SK-N-SH (cell line): ENCODE measurements around the gene SFRP5. TPM values are rescaled to one million over a fixed set of nuclear protein-coding genes. Genes with fewer than 3 reads are reported as not detected.

Source experiments
- CTCF ChIA-PET: fragments of 300-600, 350-600 bp; formaldehyde crosslinking; extraction: SDS; loops from one replicate; lab custom pipeline; 2021; lab: Yijun Ruan, JAX
- POLR2A ChIA-PET: fragments of 350-600 bp; sonication (Branson Sonifier 250); formaldehyde crosslinking; extraction: SDS; loops from one replicate; lab custom pipeline; 2020; ENCODE audit warnings: antibody characterized with exemption, inconsistent platforms; lab: Yijun Ruan, JAX
- DNase-seq: peaks from one replicate; pipeline ENCODE4 v3.0.0; 2012
- H2AFZ ChIP-seq: fragments of 200-600 bp; sonication (generic); 2 replicates; pipeline ENCODE4 v1.8.1; 2016; ENCODE audit warnings: antibody characterized with exemption, mild to moderate bottlenecking, low read depth
- H3F3A ChIP-seq: fragments of 200-600 bp; sonication (generic); replicated peaks from 2 replicates; pipeline ENCODE3; 2016; ENCODE audit warnings: antibody characterized with exemption, mild to moderate bottlenecking; ENCODE audit not compliant: insufficient read depth
- H3K27ac ChIP-seq, 2 experiments: fragments of 200-500 bp in 1 of 2; fragments of 200-600 bp in 1 of 2; sonication (Bioruptor generic) in 1 of 2; sonication (generic), shearing (Covaris generic) in 1 of 2; 2 replicates each; pipeline versions ENCODE4 v1.5.1 to v1.6.1; 2014 to 2016; ENCODE audit warnings: low read depth in 2 of 2, inconsistent platforms in 1 of 2, low read length in 1 of 2, mild to moderate bottlenecking in 1 of 2, mixed read lengths in 1 of 2
- H3K27me3 ChIP-seq: fragments of 200-600 bp; sonication (generic), shearing (Covaris generic); 2 replicates; pipeline ENCODE4 v1.6.1; 2016; ENCODE audit warnings: mixed run types; ENCODE audit not compliant: insufficient read depth
- H3K36me3 ChIP-seq, 2 experiments: fragments of 200-500 bp in 1 of 2; fragments of 200-600 bp in 1 of 2; sonication (Bioruptor generic) in 1 of 2; sonication (generic) in 1 of 2; replicated peaks in 1 of 2; 2 replicates each; pipeline versions ENCODE3 to v1.5.1; 2014 to 2016; ENCODE audit warnings: low read length in 1 of 2, mild to moderate bottlenecking in 1 of 2; ENCODE audit not compliant: insufficient read depth in 2 of 2, control insufficient read depth in 1 of 2
- H3K4me1 ChIP-seq, 2 experiments: fragments of 200-500 bp in 1 of 2; fragments of 200-600 bp in 1 of 2; sonication (Bioruptor generic) in 1 of 2; sonication (generic), shearing (Covaris generic) in 1 of 2; 2 replicates each; pipeline versions ENCODE4 v1.5.1 to v1.6.1; 2014 to 2016; ENCODE audit warnings: low read depth in 1 of 2, low read length in 1 of 2, mixed run types in 1 of 2; ENCODE audit not compliant: insufficient read depth in 2 of 2, control insufficient read depth in 1 of 2
- H3K4me2 ChIP-seq: fragments of 200-600 bp; sonication (generic), shearing (Covaris generic); 2 replicates; pipeline ENCODE4 v1.6.1; 2017; ENCODE audit warnings: mixed run types
- H3K4me3 ChIP-seq, 2 experiments: fragments of 200-500 bp in 1 of 2; fragments of 200-600 bp in 1 of 2; sonication (Bioruptor generic) in 1 of 2; sonication (generic), shearing (Covaris generic) in 1 of 2; 2 replicates each; pipeline versions ENCODE4 v1.5.1 to v1.8.1; 2014 to 2016; ENCODE audit warnings: low read depth in 2 of 2, inconsistent platforms in 1 of 2, low read length in 1 of 2, mild to moderate bottlenecking in 1 of 2, mixed read lengths in 1 of 2, moderate library complexity in 1 of 2
- H3K79me2 ChIP-seq: fragments of 200-600 bp; sonication (generic); 2 replicates; pipeline ENCODE4 v1.8.1; 2017; ENCODE audit warnings: mild to moderate bottlenecking; ENCODE audit not compliant: insufficient read depth
- H3K9ac ChIP-seq: fragments of 200-600 bp; sonication (generic); 2 replicates; pipeline ENCODE4 v1.6.1; 2017; ENCODE audit warnings: mixed run types
- H3K9me2 ChIP-seq: fragments of 200-600 bp; sonication (generic); 2 replicates; pipeline ENCODE4 v1.6.1; 2017; ENCODE audit warnings: mixed run types
- H3K9me3 ChIP-seq: fragments of 200-600 bp; sonication (generic); 2 replicates; pipeline ENCODE4 v1.6.1; 2017; ENCODE audit warnings: mixed run types, mild to moderate bottlenecking, moderate library complexity
- H4K20me1 ChIP-seq: fragments of 200-600 bp; sonication (generic); 2 replicates; pipeline ENCODE4 v1.6.1; 2017; ENCODE audit warnings: mild to moderate bottlenecking, mixed run types; ENCODE audit not compliant: insufficient read depth
- CHD2 ChIP-seq: fragments of 150-350 bp; IDR thresholded peaks from 2 replicates; pipeline ENCODE4 v1.6.1; 2018; ENCODE audit warnings: low read length; ENCODE audit not compliant: partially characterized antibody
- CTCF ChIP-seq: fragments of 200-600 bp; sonication (generic); IDR thresholded peaks from 2 replicates; pipeline ENCODE4 v1.6.1; 2017; ENCODE audit warnings: antibody characterized with exemption, mild to moderate bottlenecking, moderate library complexity
- ELF1 ChIP-seq: IDR thresholded peaks from 2 replicates; pipeline ENCODE4 v1.4.0; 2012
- EP300 ChIP-seq, 2 experiments: IDR thresholded peaks; 2 replicates each; pipeline versions ENCODE4 v1.4.0 to v1.6.1; 2012; ENCODE audit warnings: borderline replicate concordance in 1 of 2, low read depth in 1 of 2, low read length in 1 of 2
- EZH2phosphoT487 ChIP-seq: fragments of 200-600 bp; sonication (generic); IDR thresholded peaks from 2 replicates; pipeline ENCODE4 v1.6.1; 2017; ENCODE audit warnings: low read depth, mixed run types, mild to moderate bottlenecking, antibody characterized with exemption, moderate library complexity, borderline replicate concordance
- FOSL2 ChIP-seq: IDR thresholded peaks from 2 replicates; pipeline ENCODE4 v1.4.0; 2012; ENCODE audit warnings: low read depth, mild to moderate bottlenecking, moderate library complexity, borderline replicate concordance
- FOXJ3 ChIP-seq: sonication (generic); formaldehyde crosslinking; IDR thresholded peaks from 2 replicates; pipeline ENCODE4 v1.5.1; 2020; ENCODE audit warnings: mild to moderate bottlenecking, missing genetic modification reagents
- GATA2 ChIP-seq: sonication (generic); formaldehyde crosslinking; IDR thresholded peaks from 2 replicates; pipeline ENCODE4 v1.5.0; 2020; ENCODE audit warnings: mild to moderate bottlenecking, missing genetic modification reagents
- JUND ChIP-seq: IDR thresholded peaks from 2 replicates; pipeline ENCODE4 v1.4.0; 2012
- MAX ChIP-seq: IDR thresholded peaks from 2 replicates; pipeline ENCODE4 v1.4.0; 2012; ENCODE audit warnings: low read depth
- MEF2A ChIP-seq: IDR thresholded peaks from 2 replicates; pipeline ENCODE4 v1.4.0; 2012; ENCODE audit warnings: low read depth, borderline replicate concordance
- MXI1 ChIP-seq: IDR thresholded peaks from 2 replicates; pipeline ENCODE4 v1.6.1; 2012; ENCODE audit warnings: mild to moderate bottlenecking, low read depth, low read length, improper control_type of control experiment
- RAD21 ChIP-seq: IDR thresholded peaks from 2 replicates; pipeline ENCODE4 v1.6.1; 2012; ENCODE audit warnings: mild to moderate bottlenecking, low read length
- RFX5 ChIP-seq: IDR thresholded peaks from 2 replicates; pipeline ENCODE4 v1.6.1; 2012; ENCODE audit warnings: mild to moderate bottlenecking, improper control_type of control experiment, low read length
- RXRA ChIP-seq: IDR thresholded peaks from 2 replicates; pipeline ENCODE4 v1.4.0; 2012; ENCODE audit warnings: low read depth, mild to moderate bottlenecking, borderline replicate concordance
- SMC3 ChIP-seq: IDR thresholded peaks from 2 replicates; pipeline ENCODE4 v1.6.1; 2012; ENCODE audit warnings: low read depth, low read length, improper control_type of control experiment
- TAF1 ChIP-seq: IDR thresholded peaks from 2 replicates; pipeline ENCODE4 v1.6.1; 2012; ENCODE audit warnings: low read depth, mild to moderate bottlenecking, low read length, moderate library complexity, borderline replicate concordance
- TCF12 ChIP-seq: IDR thresholded peaks from 2 replicates; pipeline ENCODE4 v1.4.0; 2012
- USF1 ChIP-seq: IDR thresholded peaks from 2 replicates; pipeline ENCODE4 v1.4.0; 2012; ENCODE audit warnings: low read depth, borderline replicate concordance
- YY1 ChIP-seq: IDR thresholded peaks from 2 replicates; pipeline ENCODE4 v1.4.0; 2012; ENCODE audit warnings: low read depth, mild to moderate bottlenecking
- ZBTB33 ChIP-seq: IDR thresholded peaks from 2 replicates; pipeline ENCODE4 v1.4.0; 2012; ENCODE audit warnings: low read depth, borderline replicate concordance
- WGBS: methylation state at CpG from one replicate; pipeline ENCODE4 v1.1.6; 2017; ENCODE audit warnings: low lambda C conversion rate; 5-methylcytosine and 5-hydroxymethylcytosine counted together
- polyA plus RNA-seq, 3 experiments: library from polyadenylated mRNA; depleted of rRNA; stranded (reverse); fragments of >200 nt; gene quantifications; 2 replicates each; pipeline ENCODE4 v1.2.3, GENCODE V29; 2012

Gene SFRP5
- polyA plus RNA-seq, 1 of the 3 experiments (the other 2 are of a cell fraction): not detected

- H3K9me3 ChIP-seq: no peaks in the 10 kb centered on the region
- H3K79me2 ChIP-seq: no peaks in the 10 kb centered on the region
- 31% methylated on average over 6 of the region's 13 CpGs for WGBS
- peak; percentile 84 for DNase-seq
- no peaks in the 10 kb centered on the region for H3K9me2 ChIP-seq
- no peak overlapping the region for H2AFZ ChIP-seq
- peak overlapping the region in 1 of 2 experiments; percentile 3; a peak in 1 of 4 replicates for H3K4me3 ChIP-seq
- no peak for TF ChIP-seq RXRA
- TF ChIP-seq CHD2: no peak
- TF ChIP-seq USF1: no peak
- no peak for TF ChIP-seq GATA2 (CRISPR knock-in tag)
- peak; percentile 82 for TF ChIP-seq RAD21
- TF ChIP-seq TCF12: no peak
- TF ChIP-seq JUND: no peak
- TF ChIP-seq TAF1: no peak
- no peak for TF ChIP-seq EZH2phosphoT487
- TF ChIP-seq CTCF: peak; percentile 91
- TF ChIP-seq RFX5: no peak
- TF ChIP-seq MEF2A: no peak
- peak; percentile 82 for TF ChIP-seq SMC3
- H3F3A ChIP-seq: no peaks in the 10 kb centered on the region
- no peak overlapping the region for H3K27ac ChIP-seq
- no peaks in the 10 kb centered on the region for H3K36me3 ChIP-seq
- H4K20me1 ChIP-seq: no peaks in the 10 kb centered on the region
- no peak overlapping the region for H3K9ac ChIP-seq
- H3K4me1 ChIP-seq: peaks cover 0 to 29% of the 10 kb centered on the region in 2 experiments; a peak in 1 of 4 replicates
- H3K27me3 ChIP-seq: no peaks in the 10 kb centered on the region
- CTCF ChIA-PET: interaction anchor here (0.6 to 14.3 kb wide), 62 partner anchors 9 to 1888 kb away, joined by 3 to 277 read pairs (median 6); partner anchors contain the start of genes GOLGA7B and SFRP5
- POLR2A ChIA-PET: interaction anchor here (0.8 to 0.9 kb wide), 2 partner anchors 57 to 77 kb away, joined by 4 to 5 read pairs; partner anchors contain the start of gene GOLGA7B
- no peak overlapping the region for H3K4me2 ChIP-seq
Measured at GRCh38 chr10:97791824-97792721, 20.3 kb upstream of the SFRP5 start.

GRCh38 chr10:97789770-97790397 is 18.1 kb upstream of the SFRP5 start:
- no peaks in the 10 kb centered on the region for H3K27me3 ChIP-seq
- CTCF ChIA-PET: interaction anchor here (1.2 to 14.3 kb wide), 6 partner anchors 10 to 81 kb away, joined by 5 to 277 read pairs (median 46); no protein-coding TSS in a partner anchor
- POLR2A ChIA-PET: no interaction called here
- no peak overlapping the region for H3K4me2 ChIP-seq
- DNase-seq: no peak
- 44% methylated on average over 5 of the region's 6 CpGs for WGBS
- no peak overlapping the region for H3K27ac ChIP-seq
- H2AFZ ChIP-seq: no peak overlapping the region
- no peaks in the 10 kb centered on the region for H3K9me2 ChIP-seq
- H3K9ac ChIP-seq: no peak overlapping the region
- no peaks in the 10 kb centered on the region for H3K9me3 ChIP-seq
- H4K20me1 ChIP-seq: no peaks in the 10 kb centered on the region
- H3K4me1 ChIP-seq: peaks cover 0 to 29% of the 10 kb centered on the region in 2 experiments; a peak in 1 of 4 replicates
- no peaks in the 10 kb centered on the region for H3F3A ChIP-seq
- H3K79me2 ChIP-seq: no peaks in the 10 kb centered on the region
- H3K4me3 ChIP-seq: no peak overlapping the region
- no peaks in the 10 kb centered on the region for H3K36me3 ChIP-seq
- TF ChIP-seq MEF2A (no peak), MAX (no peak), FOXJ3 (CRISPR knock-in tag) (no peak), ZBTB33 (no peak), FOSL2 (no peak), CHD2 (no peak), YY1 (no peak), TCF12 (no peak), EP300 (IDR thresholded peaks at IDR 0.05; ENCODE audit: borderline replicate concordance in 1 of 2, low read depth in 1 of 2, low read length in 1 of 2) (no peak), ELF1 (no peak), GATA2 (CRISPR knock-in tag) (no peak), MXI1 (no peak)
